ENCODE data around the gene ZC3H12A. TPM values are rescaled to one million over a fixed set of nuclear protein-coding genes. Genes with fewer than 3 reads are reported as not detected.

Gene ZC3H12A
- total and polyA plus RNA-seq, 7 experiments from 2014 or later: 4.4 to 122 (median 38.2) TPM

Small RNAs within 50 kb of the gene (microRNA-seq; reads per million reads assigned to microRNA genes)
- gene MIR5581 (ENCODE audit: borderline microRNAs expressed) (not detected), gene MIR6732 (ENCODE audit: borderline microRNAs expressed) (not detected)

Other genes starting within 250 kb of the ZC3H12A start
- 10 to 100 TPM; 45.0 to 89.5 (median 57.7) TPM for gene MEAF6, start 40.2 kb downstream of the ZC3H12A start, total RNA-seq
- gene MEAF6, start 40.2 kb downstream of the ZC3H12A start, polyA plus RNA-seq: 100 to 1,000 TPM; 117 to 138 TPM
- gene SNIP1, start 79.7 kb downstream of the ZC3H12A start, total RNA-seq: 10 to 100 TPM; 27.8 to 53.6 (median 36.7) TPM
- gene SNIP1, start 79.7 kb downstream of the ZC3H12A start, polyA plus RNA-seq: 1 to 10 TPM; 5.2 to 5.5 TPM
- gene DNALI1, start 82.4 kb downstream of the ZC3H12A start, total RNA-seq: under 1 TPM in 3 of 5 experiments, not detected in 2; 0.11 to 0.50 (median 0.24) TPM
- not detected for gene DNALI1, start 82.4 kb downstream of the ZC3H12A start, polyA plus RNA-seq
- 10 to 100 TPM; 33.3 to 60.9 (median 56.0) TPM for gene GNL2, start 121.4 kb downstream of the ZC3H12A start, total RNA-seq
- 10 to 100 TPM; 41.7 to 66.7 TPM for gene GNL2, start 121.4 kb downstream of the ZC3H12A start, polyA plus RNA-seq
- gene RSPO1, start 160.3 kb downstream of the ZC3H12A start, total RNA-seq: not detected
- gene RSPO1, start 160.3 kb downstream of the ZC3H12A start, polyA plus RNA-seq: not detected
- gene CDCA8, start 217.9 kb downstream of the ZC3H12A start, total RNA-seq: 10 to 100 TPM in 1 of 5 experiments, 1 to 10 TPM in 1, under 1 TPM in 3; 0.58 to 45.5 (median 0.92) TPM
- gene CDCA8, start 217.9 kb downstream of the ZC3H12A start, polyA plus RNA-seq: 1 to 10 TPM; 1.0 to 1.3 TPM